ENCODE measurements around the gene MYBPH. TPM values are rescaled to one million over a fixed set of nuclear protein-coding genes. Genes with fewer than 3 reads are reported as not detected.

The MYBPH gene
- total RNA-seq, 1 experiment from 2014 or later = not detected

- ChIA-PET CTCF (no interaction called here), POLR2A (ENCODE audit: low non-redundant PET) (no interaction called here)
- intact Hi-C loops (cut with micrococcal nuclease; ENCODE audit: unreplicated experiment) = no loop called here
- no TSS peak for BruUV-seq (replicated peaks)
- no peak for DNase-seq (ENCODE audit: low spot score)
- Histone ChIP-seq H3K27me3 (replicated peaks; ENCODE audit: insufficient read depth, low read depth, low read length, poor library complexity) (peaks cover 5% of the 10 kb centered on the region), H3K9me3 (ENCODE audit: low read depth, low read length, poor library complexity, severe bottlenecking) (no peaks in the 10 kb centered on the region), H3K27ac (ENCODE audit: low read depth, low read length, poor library complexity, severe bottlenecking) (no peak overlapping the region), H3K4me3 (ENCODE audit: low read depth, low read length, poor library complexity, severe bottlenecking) (no peak overlapping the region), H3K36me3 (ENCODE audit: insufficient read depth, low read length, poor library complexity, severe bottlenecking) (no peaks in the 10 kb centered on the region), H3K4me1 (ENCODE audit: insufficient read depth, low read length, poor library complexity, severe bottlenecking) (peaks cover 5% of the 10 kb centered on the region)
- no peak for TF ChIP-seq CTCF (conservative IDR thresholded peaks at IDR 0.05; ENCODE audit: low read depth, low read length)
- no peak for TF ChIP-seq EZH2 (IDR thresholded peaks at IDR 0.05; ENCODE audit: borderline replicate concordance, low read depth, low read length, poor library complexity, severe bottlenecking)
These were observed 6.6 kb downstream of the MYBPH start for GRCh38 chr1:203168991-203169390.

- CTCF ChIA-PET = no interaction called here
- BruUV-seq (replicated peaks) = no TSS peak
- H3K9me3 ChIP-seq (ENCODE audit: low read depth, low read length, poor library complexity, severe bottlenecking) = no peaks in the 10 kb centered on the region
- H3K36me3 ChIP-seq (ENCODE audit: insufficient read depth, low read length, poor library complexity, severe bottlenecking) = no peaks in the 10 kb centered on the region
- no peak for DNase-seq (ENCODE audit: low spot score)
- H3K27me3 ChIP-seq (replicated peaks; ENCODE audit: insufficient read depth, low read depth, low read length, poor library complexity) = peaks cover 9% of the 10 kb centered on the region
- TF ChIP-seq EZH2 (IDR thresholded peaks at IDR 0.05; ENCODE audit: borderline replicate concordance, low read depth, low read length, poor library complexity, severe bottlenecking) (no peak), CTCF (conservative IDR thresholded peaks at IDR 0.05; ENCODE audit: low read depth, low read length) (no peak)
- intact Hi-C loops (cut with micrococcal nuclease; ENCODE audit: unreplicated experiment) = no loop called here
- H3K4me1 ChIP-seq (ENCODE audit: insufficient read depth, low read length, poor library complexity, severe bottlenecking) = no peaks in the 10 kb centered on the region
- no peak overlapping the region for H3K4me3 ChIP-seq (ENCODE audit: low read depth, low read length, poor library complexity, severe bottlenecking)
- POLR2A ChIA-PET (ENCODE audit: low non-redundant PET) = no interaction called here
- no peak overlapping the region for H3K27ac ChIP-seq (ENCODE audit: low read depth, low read length, poor library complexity, severe bottlenecking)
These were observed 7.3 kb downstream of the MYBPH start for GRCh38 chr1:203168256-203168786.

- no TSS peak for BruUV-seq (replicated peaks)
- POLR2A ChIA-PET (ENCODE audit: low non-redundant PET) = no interaction called here
- intact Hi-C loops (cut with micrococcal nuclease; ENCODE audit: unreplicated experiment) = no loop called here
- TF ChIP-seq EZH2 (IDR thresholded peaks at IDR 0.05; ENCODE audit: borderline replicate concordance, low read depth, low read length, poor library complexity, severe bottlenecking) (no peak), CTCF (conservative IDR thresholded peaks at IDR 0.05; ENCODE audit: low read depth, low read length) (no peak)
- H3K9me3 ChIP-seq (ENCODE audit: low read depth, low read length, poor library complexity, severe bottlenecking) = no peaks in the 10 kb centered on the region
- H3K27me3 ChIP-seq (replicated peaks; ENCODE audit: insufficient read depth, low read depth, low read length, poor library complexity) = peaks cover 12% of the 10 kb centered on the region
- no peaks in the 10 kb centered on the region for H3K36me3 ChIP-seq (ENCODE audit: insufficient read depth, low read length, poor library complexity, severe bottlenecking)
- no peak overlapping the region for H3K27ac ChIP-seq (ENCODE audit: low read depth, low read length, poor library complexity, severe bottlenecking)
- DNase-seq (ENCODE audit: low spot score) = no peak
- CTCF ChIA-PET = no interaction called here
- H3K4me1 ChIP-seq (ENCODE audit: insufficient read depth, low read length, poor library complexity, severe bottlenecking) = no peaks in the 10 kb centered on the region
- no peak overlapping the region for H3K4me3 ChIP-seq (ENCODE audit: low read depth, low read length, poor library complexity, severe bottlenecking)
These were observed 7.8 kb downstream of the MYBPH start for GRCh38 chr1:203167913-203168200.
